GM23338 (cell line): ENCODE measurements around the gene DNAH6. TPM values are rescaled to one million over a fixed set of nuclear protein-coding genes. Genes with fewer than 3 reads are reported as not detected.
"Not testable (repeated sequence)": the region's sequence is repeated elsewhere in the genome, so short reads cannot be mapped to it uniquely, and the experiment has no call there.

Experiments
- ATAC-seq: fragments of 200-7000 bp; cut with Tn5 transposase; 3 replicates; pipeline ENCODE4 v1.9.1; 2020
- DNase-seq: peaks from one replicate; pipeline ENCODE4 v3.0.0-alpha.2; 2015; ENCODE audit warnings: low spot score
- H2AFZ ChIP-seq: fragments of 200-600 bp; sonication (generic); 2 replicates; pipeline ENCODE4 v1.8.0; 2016; ENCODE audit warnings: antibody characterized with exemption, mild to moderate bottlenecking, moderate library complexity
- H3F3A ChIP-seq: fragments of 200-600 bp; sonication (generic); replicated peaks from 2 replicates; pipeline ENCODE4 v1.8.0; 2017; ENCODE audit warnings: antibody characterized with exemption, mixed run types, low read depth
- H3K27ac ChIP-seq: fragments of 200-600 bp; sonication (generic); 2 replicates; pipeline ENCODE4 v1.6.1; 2016; ENCODE audit warnings: low read depth
- H3K27me3 ChIP-seq: fragments of 200-600 bp; sonication (generic); 2 replicates; pipeline ENCODE4 v1.8.0; 2016; ENCODE audit warnings: mild to moderate bottlenecking, mixed run types, moderate library complexity; ENCODE audit not compliant: insufficient read depth
- H3K36me3 ChIP-seq: fragments of 200-600 bp; sonication (generic); 2 replicates; pipeline ENCODE4 v1.8.0; 2016; ENCODE audit warnings: mild to moderate bottlenecking; ENCODE audit not compliant: insufficient read depth
- H3K4me1 ChIP-seq: fragments of 200-600 bp; sonication (generic); 2 replicates; pipeline ENCODE4 v1.8.0; 2016; ENCODE audit warnings: mild to moderate bottlenecking, moderate library complexity; ENCODE audit not compliant: insufficient read depth
- H3K4me2 ChIP-seq: fragments of 200-600 bp; sonication (generic); 2 replicates; pipeline ENCODE4 v1.7.1; 2017; ENCODE audit warnings: mixed run types
- H3K4me3 ChIP-seq: fragments of 200-600 bp; sonication (generic); 2 replicates; pipeline ENCODE4 v1.6.1; 2016; ENCODE audit warnings: mixed run types
- H3K79me2 ChIP-seq: fragments of 200-600 bp; sonication (generic); replicated peaks from 2 replicates; pipeline ENCODE4 v1.8.0; 2017; ENCODE audit warnings: mild to moderate bottlenecking; ENCODE audit not compliant: insufficient read depth
- H3K9me2 ChIP-seq: fragments of 200-600 bp; sonication (generic); 2 replicates; pipeline ENCODE4 v1.8.0; 2017; ENCODE audit not compliant: insufficient read depth
- H4K20me1 ChIP-seq: fragments of 200-600 bp; sonication (generic); replicated peaks from 2 replicates; pipeline ENCODE4 v1.8.0; 2017; ENCODE audit warnings: mild to moderate bottlenecking; ENCODE audit not compliant: insufficient read depth
- H3K27ac Mint-ChIP-seq: 2 replicates; pipeline ENCODE4 v1.8.0; 2020; ENCODE audit warnings: inconsistent platforms, mild to moderate bottlenecking, moderate library complexity, mixed read lengths
- H3K27me3 Mint-ChIP-seq: 3 replicates; pipeline ENCODE4 v1.8.0; 2022; ENCODE audit warnings: low read depth, mild to moderate bottlenecking, moderate library complexity, mixed read lengths, inconsistent platforms; ENCODE audit not compliant: insufficient read depth, poor library complexity
- H3K36me3 Mint-ChIP-seq: 3 replicates; pipeline ENCODE4 v1.8.0; 2021; ENCODE audit warnings: low read depth, mild to moderate bottlenecking, inconsistent platforms, moderate library complexity, mixed read lengths
- H3K4me1 Mint-ChIP-seq: 3 replicates; pipeline ENCODE4 v1.8.0; 2020; ENCODE audit warnings: mild to moderate bottlenecking, inconsistent platforms, mixed read lengths
- H3K4me3 Mint-ChIP-seq: 3 replicates; pipeline ENCODE4 v1.8.0; 2021; ENCODE audit warnings: moderate library complexity, mild to moderate bottlenecking, inconsistent platforms, mixed read lengths
- H3K9me3 Mint-ChIP-seq: 3 replicates; pipeline ENCODE4 v1.8.0; 2020; ENCODE audit warnings: moderate library complexity, mild to moderate bottlenecking, inconsistent platforms, mixed read lengths
- ETS1 ChIP-seq: IDR thresholded peaks from 2 replicates; pipeline ENCODE4 v1.6.1; 2016; ENCODE audit warnings: antibody characterized with exemption
- EZH2 ChIP-seq: fragments of 200-600 bp; sonication (generic); IDR thresholded peaks from one replicate; pipeline ENCODE4 v1.8.0; 2017; ENCODE audit warnings: antibody characterized with exemption, mild to moderate bottlenecking, low read depth; ENCODE audit not compliant: unreplicated experiment
- POLR2AphosphoS5 ChIP-seq: IDR thresholded peaks from 2 replicates; pipeline ENCODE4 v1.6.1; 2016; ENCODE audit warnings: antibody characterized with exemption, low read depth
- REST ChIP-seq: IDR thresholded peaks from one replicate; pipeline ENCODE4 v1.6.1; 2018; ENCODE audit warnings: antibody characterized with exemption; ENCODE audit not compliant: unreplicated experiment
- ZNF114 ChIP-seq: fragments of 250-450 bp; sonication (Bioruptor Pico); IDR thresholded peaks from 2 replicates; pipeline ENCODE4 v1.5.0; 2020; ENCODE audit warnings: mild to moderate bottlenecking, moderate library complexity
- ZNF331 ChIP-seq: fragments of 250-450 bp; sonication (Bioruptor Pico); IDR thresholded peaks from 2 replicates; pipeline ENCODE4 v1.5.0; 2020; ENCODE audit warnings: low read depth, mild to moderate bottlenecking, moderate library complexity
- ZNF462 ChIP-seq: fragments of 250-450 bp; sonication (Bioruptor Pico); IDR thresholded peaks from 2 replicates; pipeline ENCODE4 v1.5.0; 2020; ENCODE audit warnings: mild to moderate bottlenecking, moderate library complexity
- polyA plus RNA-seq: library from polyadenylated mRNA; unstranded; fragments of >200 nt; fragmentation: Nextera tagmentation; extraction: Ambion mirVana; gene quantifications from 2 replicates; pipeline ENCODE4 v1.2.1, GENCODE V29; 2016
- total RNA-seq: library from RNA; depleted of rRNA; stranded (reverse); fragments of >200 nt; shearing (Covaris generic); gene quantifications from 2 replicates; pipeline ENCODE4 v1.2.3, GENCODE V29; 2014
- TF ChIP-seq, protein P1 (sequence below), 2 experiments: fragments of 200-600 bp in 1 of 2; sonication (generic) in 1 of 2; conservative IDR thresholded peaks; 2 replicates each; pipeline versions ENCODE4 v1.5.1 to v1.6.1; 2016 to 2017; ENCODE audit warnings: antibody characterized with exemption in 2 of 2, low read depth in 2 of 2, mild to moderate bottlenecking in 2 of 2, moderate library complexity in 1 of 2

DNAH6 gene
- total and polyA plus RNA-seq, 2 experiments from 2014 or later = 0.27 to 0.31 TPM

- no peak overlapping the region for H3K27ac ChIP-seq
- H3K36me3 Mint-ChIP-seq = no peaks in the 10 kb centered on the region
- no peaks in the 10 kb centered on the region for H3K36me3 ChIP-seq
- TF ChIP-seq ZNF462 (CRISPR knock-in tag) (no peak), ZNF114 (CRISPR knock-in tag) (no peak), REST (no peak), POLR2AphosphoS5 (no peak), ZNF331 (no peak), EZH2 (no peak), ETS1 (no peak)
- TF ChIP-seq, protein P1, sequence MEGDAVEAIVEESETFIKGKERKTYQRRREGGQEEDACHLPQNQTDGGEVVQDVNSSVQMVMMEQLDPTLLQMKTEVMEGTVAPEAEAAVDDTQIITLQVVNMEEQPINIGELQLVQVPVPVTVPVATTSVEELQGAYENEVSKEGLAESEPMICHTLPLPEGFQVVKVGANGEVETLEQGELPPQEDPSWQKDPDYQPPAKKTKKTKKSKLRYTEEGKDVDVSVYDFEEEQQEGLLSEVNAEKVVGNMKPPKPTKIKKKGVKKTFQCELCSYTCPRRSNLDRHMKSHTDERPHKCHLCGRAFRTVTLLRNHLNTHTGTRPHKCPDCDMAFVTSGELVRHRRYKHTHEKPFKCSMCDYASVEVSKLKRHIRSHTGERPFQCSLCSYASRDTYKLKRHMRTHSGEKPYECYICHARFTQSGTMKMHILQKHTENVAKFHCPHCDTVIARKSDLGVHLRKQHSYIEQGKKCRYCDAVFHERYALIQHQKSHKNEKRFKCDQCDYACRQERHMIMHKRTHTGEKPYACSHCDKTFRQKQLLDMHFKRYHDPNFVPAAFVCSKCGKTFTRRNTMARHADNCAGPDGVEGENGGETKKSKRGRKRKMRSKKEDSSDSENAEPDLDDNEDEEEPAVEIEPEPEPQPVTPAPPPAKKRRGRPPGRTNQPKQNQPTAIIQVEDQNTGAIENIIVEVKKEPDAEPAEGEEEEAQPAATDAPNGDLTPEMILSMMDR (conservative IDR thresholded peaks at IDR 0.05; ENCODE audit: low read depth in 2 of 2) = no peak
- DNase-seq (no peak), ATAC-seq (no peak)
- H2AFZ ChIP-seq = no peak overlapping the region
- no peak overlapping the region for H3K4me3 Mint-ChIP-seq
- no peaks in the 10 kb centered on the region for H4K20me1 ChIP-seq
- H3K9me2 ChIP-seq = no peaks in the 10 kb centered on the region
- no peak overlapping the region for H3K4me2 ChIP-seq
- no peaks in the 10 kb centered on the region for H3K4me1 Mint-ChIP-seq
- no peaks in the 10 kb centered on the region for H3F3A ChIP-seq
- H3K79me2 ChIP-seq = no peaks in the 10 kb centered on the region
- H3K27me3 ChIP-seq = no peaks in the 10 kb centered on the region
- H3K4me1 ChIP-seq = no peaks in the 10 kb centered on the region
- H3K9me3 Mint-ChIP-seq = no peaks in the 10 kb centered on the region
- no peak overlapping the region for H3K27ac Mint-ChIP-seq
- no peak overlapping the region for H3K4me3 ChIP-seq
- H3K27me3 Mint-ChIP-seq = no peaks in the 10 kb centered on the region
Measured at GRCh38 chr2:84550916-84551315, 34.6 kb downstream of the DNAH6 start.

DNA sequence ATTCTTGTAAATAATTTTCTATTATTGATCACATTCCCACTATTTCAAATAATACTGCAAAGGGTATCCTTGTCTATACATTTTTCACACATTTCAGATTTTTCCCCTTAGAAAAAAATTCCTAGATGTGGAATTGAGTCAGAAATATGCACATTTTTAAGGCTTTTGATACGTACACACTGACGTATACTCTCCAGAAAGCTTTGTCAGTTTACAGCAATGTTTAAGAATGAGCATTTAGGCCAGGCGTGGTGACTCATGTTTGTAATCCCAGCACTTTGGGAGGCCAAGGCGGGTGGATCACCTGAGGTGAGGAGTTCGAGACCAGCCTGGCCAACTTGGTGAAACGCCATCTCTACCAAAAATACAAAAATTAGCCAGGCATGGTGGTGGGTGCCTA lies 35.2 kb downstream of the DNAH6 start:
- H3K4me3 ChIP-seq, H3F3A ChIP-seq, DNase-seq, H3K4me1 Mint-ChIP-seq, H3K4me1 ChIP-seq, H4K20me1 ChIP-seq, H3K36me3 ChIP-seq, H3K9me3 Mint-ChIP-seq, H3K27me3 ChIP-seq, H3K9me2 ChIP-seq, ATAC-seq, H3K36me3 Mint-ChIP-seq, H3K27ac Mint-ChIP-seq, H3K4me2 ChIP-seq, H3K27ac ChIP-seq, H3K27me3 Mint-ChIP-seq, H3K79me2 ChIP-seq, H3K4me3 Mint-ChIP-seq, H2AFZ ChIP-seq: not testable (repeated sequence)
